Upper lobe of right lung (tissue), 1 donor: Measurements from ENCODE around the gene SLC39A11. TPM values are rescaled to one million over a fixed set of nuclear protein-coding genes. Genes with fewer than 3 reads are reported as not detected.

ENCODE experiments used
- ATAC-seq: fragments of 200-7000 bp; cut with Tn5 transposase; one replicate; pipeline ENCODE4 v1.9.1; 2020; ENCODE audit warnings: mild to moderate bottlenecking, moderate library complexity
- DNase-seq: peaks from one replicate; pipeline ENCODE4 v3.0.0-alpha.2; 2020
- H3K27ac ChIP-seq: fragments of 200-600 bp; one replicate; pipeline ENCODE4 v1.8.0; 2022
- H3K27me3 ChIP-seq: fragments of 200-600 bp; one replicate; pipeline ENCODE4 v1.8.0; 2022; ENCODE audit warnings: mild to moderate bottlenecking
- H3K36me3 ChIP-seq: fragments of 200-600 bp; one replicate; pipeline ENCODE4 v1.8.0; 2022
- H3K4me1 ChIP-seq: fragments of 200-600 bp; one replicate; pipeline ENCODE4 v1.8.0; 2022
- H3K4me3 ChIP-seq: fragments of 200-600 bp; one replicate; pipeline ENCODE4 v1.8.0; 2022; ENCODE audit warnings: mild to moderate bottlenecking
- H3K9me3 ChIP-seq: fragments of 200-600 bp; one replicate; pipeline ENCODE4 v1.8.0; 2022
- CTCF ChIP-seq: fragments of 200-600 bp; IDR thresholded peaks from one replicate; pipeline ENCODE4 v1.8.0; 2022; ENCODE audit warnings: antibody characterized with exemption
- intact Hi-C: fragments of 100-400 bp; cut with DNase I; formaldehyde crosslinking; loops from one replicate; pipeline ENCODE4 v1.11.0; 2022
- total RNA-seq: library from RNA; stranded (reverse); fragmentation: NEBNext Ultra II Directional; extraction: Animal tissue kit (Norgen Biotek cat#: 25700); gene quantifications from one replicate; pipeline ENCODE4 v1.2.1, GENCODE V29; 2021
- donor health status: DM: no; HTN: yes; CAD: no; lungs with severe emphysema.

Gene SLC39A11
- total RNA-seq, 1 donor from 2014 or later: 33.7 TPM

GRCh38 chr17:72611172-72611571 lies 481.3 kb downstream of the SLC39A11 start:
- Histone ChIP-seq H3K36me3 (no peaks in the 10 kb centered on the region), H3K27me3 (peaks cover 8% of the 10 kb centered on the region), H3K4me3 (no peak overlapping the region), H3K9me3 (no peaks in the 10 kb centered on the region), H3K4me1 (no peaks in the 10 kb centered on the region), H3K27ac (no peak overlapping the region)
- DNase-seq (no peak), ATAC-seq (no peak)
- TF ChIP-seq CTCF: no peak
- intact Hi-C loops: no loop called here

- intact Hi-C loops: no loop called here
- Histone ChIP-seq H3K27ac (no peak overlapping the region), H3K27me3 (no peaks in the 10 kb centered on the region), H3K36me3 (no peaks in the 10 kb centered on the region), H3K9me3 (no peaks in the 10 kb centered on the region), H3K4me1 (no peaks in the 10 kb centered on the region), H3K4me3 (no peak overlapping the region)
- ATAC-seq: no peak
- no peak for TF ChIP-seq CTCF
- no peak for DNase-seq
Observed at GRCh38 chr17:72609501-72609900, 483.0 kb downstream of the SLC39A11 start.

GRCh38 chr17:72608436-72608835 lies 484.1 kb downstream of the SLC39A11 start:
- H3K4me1 ChIP-seq: no peaks in the 10 kb centered on the region

GRCh38 chr17:72606656-72607055 lies 485.8 kb downstream of the SLC39A11 start:
- Histone ChIP-seq H3K27ac (no peak overlapping the region), H3K36me3 (no peaks in the 10 kb centered on the region), H3K9me3 (no peaks in the 10 kb centered on the region), H3K27me3 (no peaks in the 10 kb centered on the region), H3K4me1 (peaks cover 5% of the 10 kb centered on the region), H3K4me3 (no peak overlapping the region)
- ATAC-seq (no peak), DNase-seq (no peak)
- intact Hi-C loops: no loop called here
- TF ChIP-seq CTCF: no peak

More at GRCh38 chr17:72608436-72608835, 484.1 kb downstream of the SLC39A11 start:
- H3K4me3 ChIP-seq: no peak overlapping the region
- H3K27me3 ChIP-seq: no peaks in the 10 kb centered on the region
- no peak overlapping the region for H3K27ac ChIP-seq
- DNase-seq (no peak), ATAC-seq (no peak)
- H3K9me3 ChIP-seq: no peaks in the 10 kb centered on the region
- no peaks in the 10 kb centered on the region for H3K36me3 ChIP-seq
- intact Hi-C loops: no loop called here
- no peak for TF ChIP-seq CTCF

GRCh38 chr17:72605543-72605942 lies 486.9 kb downstream of the SLC39A11 start:
- Histone ChIP-seq H3K27ac (no peak overlapping the region), H3K4me1 (peaks cover 5% of the 10 kb centered on the region), H3K4me3 (no peak overlapping the region), H3K9me3 (no peaks in the 10 kb centered on the region), H3K36me3 (no peaks in the 10 kb centered on the region), H3K27me3 (no peaks in the 10 kb centered on the region)
- intact Hi-C loops: no loop called here
- ATAC-seq (no peak), DNase-seq (no peak)
- no peak for TF ChIP-seq CTCF

GRCh38 chr17:72604518-72604917 lies 488.0 kb downstream of the SLC39A11 start:
- peaks cover 5% of the 10 kb centered on the region for H3K4me1 ChIP-seq
- no peak overlapping the region for H3K4me3 ChIP-seq
- ATAC-seq (no peak), DNase-seq (no peak)
- no peak overlapping the region for H3K27ac ChIP-seq
- no peak for TF ChIP-seq CTCF
- no peaks in the 10 kb centered on the region for H3K9me3 ChIP-seq
- H3K36me3 ChIP-seq: no peaks in the 10 kb centered on the region
- H3K27me3 ChIP-seq: no peaks in the 10 kb centered on the region
- intact Hi-C loops: no loop called here
